Stimulated activated memory B cell treated with anti-CD40 and anti-IgM and Interleukin-4, amounts not matched to agents 10 μg/mL and 1 μg/mL and 100 μg/mL, for 72 hours (primary cell): ENCODE results near the gene TEF.
"Not testable (repeated sequence)": the region's sequence is repeated elsewhere in the genome, so short reads cannot be mapped to it uniquely, and the experiment has no call there.

ENCODE experiments used
- ATAC-seq: fragments of 150-1000 bp; cut with Tn5 transposase; 2 replicates; pipeline ENCODE4 v1.10.0; 2021
- H3K27ac Mint-ChIP-seq: one replicate; pipeline ENCODE4 v1.8.0; 2022; ENCODE audit warnings: mild to moderate bottlenecking, mixed read lengths
- H3K27me3 Mint-ChIP-seq: one replicate; pipeline ENCODE4 v1.8.0; 2022; ENCODE audit warnings: mixed read lengths
- H3K36me3 Mint-ChIP-seq: one replicate; pipeline ENCODE4 v1.8.0; 2022; ENCODE audit warnings: mixed read lengths
- H3K4me1 Mint-ChIP-seq: one replicate; pipeline ENCODE4 v1.8.0; 2022; ENCODE audit warnings: mixed read lengths
- H3K4me3 Mint-ChIP-seq: one replicate; pipeline ENCODE4 v1.8.0; 2022; ENCODE audit warnings: mild to moderate bottlenecking, moderate library complexity, mixed read lengths
- H3K9me3 Mint-ChIP-seq: one replicate; pipeline ENCODE4 v1.8.0; 2022; ENCODE audit warnings: mixed read lengths

TEF gene

DNA sequence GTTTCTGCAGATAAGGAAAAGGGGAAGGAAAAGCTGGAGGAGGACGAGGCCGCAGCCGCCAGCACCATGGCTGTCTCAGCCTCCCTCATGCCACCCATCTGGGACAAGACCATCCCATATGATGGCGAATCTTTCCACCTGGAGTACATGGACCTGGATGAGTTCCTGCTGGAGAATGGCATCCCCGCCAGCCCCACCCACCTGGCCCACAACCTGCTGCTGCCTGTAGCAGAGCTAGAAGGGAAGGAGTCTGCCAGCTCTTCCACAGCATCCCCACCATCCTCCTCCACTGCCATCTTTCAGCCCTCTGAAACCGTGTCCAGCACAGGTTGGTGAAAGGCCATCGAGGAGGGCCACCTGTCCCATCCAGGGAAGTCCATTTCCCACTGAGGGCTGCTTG is 5.6 kb downstream of the TEF start:
- H3K4me3 Mint-ChIP-seq: no peak overlapping the region
- H3K27me3 Mint-ChIP-seq: no peaks in the 10 kb centered on the region
- no peak overlapping the region for H3K27ac Mint-ChIP-seq
- peaks cover 11% of the 10 kb centered on the region for H3K36me3 Mint-ChIP-seq
- H3K9me3 Mint-ChIP-seq: no peaks in the 10 kb centered on the region
- peaks cover 14% of the 10 kb centered on the region for H3K4me1 Mint-ChIP-seq
- ATAC-seq: no peak

DNA sequence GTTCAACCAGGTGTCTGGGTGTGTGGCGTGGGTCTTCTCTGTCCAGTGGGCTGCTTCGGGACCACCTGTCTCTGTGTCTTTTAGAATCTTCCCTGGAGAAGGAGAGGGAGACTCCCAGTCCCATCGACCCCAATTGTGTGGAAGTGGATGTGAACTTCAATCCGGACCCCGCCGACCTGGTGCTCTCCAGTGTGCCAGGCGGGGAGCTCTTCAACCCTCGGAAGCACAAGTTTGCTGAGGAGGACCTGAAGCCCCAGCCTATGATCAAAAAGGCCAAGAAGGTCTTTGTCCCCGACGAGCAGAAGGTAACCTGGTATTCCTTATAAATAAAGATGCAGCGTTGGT is 12.2 kb downstream of the TEF start:
- Mint-ChIP-seq H3K4me1 (no peaks in the 10 kb centered on the region), H3K9me3 (no peaks in the 10 kb centered on the region), H3K36me3 (peaks cover 12% of the 10 kb centered on the region), H3K27me3 (no peaks in the 10 kb centered on the region), H3K4me3 (no peak overlapping the region), H3K27ac (no peak overlapping the region)
- ATAC-seq: no peak

DNA sequence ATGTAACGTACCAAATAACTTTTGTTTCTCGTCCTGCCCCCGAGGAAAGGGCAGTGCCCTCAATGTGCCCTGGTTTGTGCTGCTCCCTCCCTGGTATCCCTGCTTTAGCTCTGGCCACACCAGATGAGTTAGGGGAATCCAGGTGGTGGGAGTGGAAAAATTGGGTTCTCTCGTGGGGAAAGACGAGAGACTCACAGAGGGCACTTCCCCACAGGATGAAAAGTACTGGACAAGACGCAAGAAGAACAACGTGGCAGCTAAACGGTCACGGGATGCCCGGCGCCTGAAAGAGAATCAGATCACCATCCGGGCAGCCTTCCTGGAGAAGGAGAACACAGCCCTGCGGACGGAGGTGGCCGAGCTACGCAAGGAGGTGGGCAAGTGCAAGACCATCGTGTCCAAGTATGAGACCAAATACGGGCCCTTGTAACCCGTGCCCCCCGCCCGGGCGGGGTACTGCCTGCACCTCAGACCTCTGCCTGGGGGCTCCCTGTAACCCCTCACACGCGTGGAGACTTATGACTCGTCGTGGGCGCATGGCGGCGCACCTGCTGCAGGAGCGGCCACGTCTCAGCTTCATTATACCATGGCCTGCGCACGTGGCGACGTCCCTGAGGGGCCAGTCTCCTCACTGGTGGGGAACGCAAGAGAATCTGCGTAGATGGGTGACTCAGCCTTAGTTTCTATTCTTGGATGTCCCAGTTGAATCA is 13.9 kb downstream of the TEF start:
- no peaks in the 10 kb centered on the region for H3K4me1 Mint-ChIP-seq
- H3K27me3 Mint-ChIP-seq: no peaks in the 10 kb centered on the region
- H3K36me3 Mint-ChIP-seq: peaks cover 11% of the 10 kb centered on the region
- no peaks in the 10 kb centered on the region for H3K9me3 Mint-ChIP-seq
- no peak overlapping the region for H3K4me3 Mint-ChIP-seq
- ATAC-seq: no peak
- H3K27ac Mint-ChIP-seq: no peak overlapping the region

DNA sequence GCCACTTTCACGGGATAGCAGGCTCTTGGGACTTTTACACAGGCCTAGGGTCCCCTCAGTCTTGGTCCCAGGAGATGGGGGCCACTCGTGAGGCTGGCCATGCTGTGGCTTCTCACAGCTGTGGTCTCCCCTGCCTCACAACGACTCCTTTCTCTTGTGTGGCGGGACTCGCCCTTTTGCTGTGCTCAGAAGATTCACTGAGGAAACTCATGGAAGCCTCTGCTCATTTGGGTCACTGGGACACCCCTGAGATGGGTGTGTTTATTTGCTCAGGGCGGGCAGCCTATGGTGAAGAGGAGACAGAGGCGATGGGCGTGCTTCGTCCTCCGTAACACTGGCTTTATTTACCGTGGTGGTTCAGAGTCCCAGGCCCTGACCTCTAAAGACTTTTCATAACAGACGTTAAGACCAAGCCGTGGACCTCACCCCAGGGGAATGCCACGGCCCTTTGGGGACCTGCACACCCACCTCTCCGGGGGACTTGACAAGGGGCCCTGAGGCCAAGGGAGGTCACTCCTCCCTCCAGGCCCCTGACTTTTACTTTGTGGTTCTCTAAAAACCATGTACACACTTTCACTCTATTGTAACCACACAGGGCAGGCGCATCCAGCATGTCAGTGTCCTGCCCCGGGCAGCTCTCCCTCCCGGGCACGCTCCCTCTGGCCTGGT is 15.5 kb downstream of the TEF start:
- Mint-ChIP-seq H3K27me3 (no peaks in the 10 kb centered on the region), H3K9me3 (no peaks in the 10 kb centered on the region), H3K27ac (no peak overlapping the region), H3K4me3 (no peak overlapping the region), H3K4me1 (no peaks in the 10 kb centered on the region), H3K36me3 (peaks cover 7% of the 10 kb centered on the region)
- no peak for ATAC-seq

DNA sequence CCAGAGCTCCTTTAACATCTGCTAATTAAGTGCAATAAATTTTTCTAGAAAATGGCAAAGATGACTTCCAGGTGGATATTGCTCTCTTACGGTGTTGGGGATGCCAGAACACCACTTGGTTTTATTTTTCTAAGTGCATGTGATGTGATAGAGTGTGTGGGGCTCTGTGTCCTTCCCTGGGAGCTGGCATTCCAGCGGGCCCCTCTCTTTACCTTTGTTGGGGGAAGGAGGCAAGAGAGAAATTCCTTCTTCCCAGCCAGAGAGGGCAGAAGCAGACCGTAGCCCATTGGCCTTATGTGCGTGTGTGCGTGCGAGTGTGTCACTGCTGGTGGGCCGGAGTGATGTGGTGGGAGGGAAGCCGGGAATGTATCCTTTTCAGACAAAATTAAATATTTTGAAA is 17.2 kb downstream of the TEF start:
- H3K9me3 Mint-ChIP-seq: no peaks in the 10 kb centered on the region
- no peak for ATAC-seq
- H3K36me3 Mint-ChIP-seq: peaks cover 7% of the 10 kb centered on the region
- H3K4me1 Mint-ChIP-seq: peaks cover 6% of the 10 kb centered on the region
- no peak overlapping the region for H3K4me3 Mint-ChIP-seq
- no peaks in the 10 kb centered on the region for H3K27me3 Mint-ChIP-seq
- H3K27ac Mint-ChIP-seq: no peak overlapping the region

DNA sequence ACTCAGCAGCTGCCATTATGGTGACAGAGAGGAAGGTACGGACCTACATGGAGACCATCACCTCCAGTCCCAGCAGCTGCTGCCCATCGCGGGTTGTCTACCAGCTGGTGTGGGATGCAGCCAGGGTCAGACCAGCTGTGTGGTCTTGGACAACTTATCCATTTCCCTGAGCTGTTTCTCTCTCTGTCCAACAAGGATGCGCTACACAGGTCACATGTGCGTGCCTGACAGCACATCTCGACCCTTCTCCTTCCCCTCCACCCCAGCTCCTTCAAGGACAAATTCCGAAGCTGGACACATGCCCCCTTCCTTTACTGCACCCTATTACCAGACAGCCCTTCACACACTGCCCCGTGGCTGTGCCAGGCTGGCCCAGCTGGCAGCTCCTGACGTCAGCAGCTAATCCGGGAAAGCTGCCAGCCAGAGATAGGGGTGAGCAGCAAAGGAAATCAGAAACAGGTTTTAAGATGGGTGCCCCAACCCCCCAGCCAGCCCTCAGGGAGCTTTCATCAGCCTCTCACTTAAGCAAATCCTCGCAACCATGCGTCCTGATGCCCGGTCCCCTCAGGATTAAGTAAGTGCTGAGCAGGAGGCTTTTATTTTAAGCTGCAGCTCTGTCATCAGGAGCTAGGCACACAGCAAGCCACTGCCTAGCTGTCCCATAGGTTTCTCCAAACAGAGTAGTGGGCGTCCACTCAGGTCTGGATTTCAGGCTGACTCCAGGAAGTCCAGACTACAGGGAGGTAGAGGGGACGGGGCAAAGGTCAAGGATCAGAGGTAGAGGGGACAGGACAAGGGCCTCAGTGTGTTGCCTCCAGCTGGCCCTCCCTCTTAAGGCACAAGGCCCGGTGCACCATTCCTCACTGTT is 20.3 kb downstream of the TEF start:
- Mint-ChIP-seq H3K9me3 (no peaks in the 10 kb centered on the region), H3K36me3 (no peaks in the 10 kb centered on the region), H3K27ac (no peak overlapping the region), H3K27me3 (no peaks in the 10 kb centered on the region), H3K4me1 (peaks cover 29% of the 10 kb centered on the region), H3K4me3 (no peak overlapping the region)
- ATAC-seq: no peak

DNA sequence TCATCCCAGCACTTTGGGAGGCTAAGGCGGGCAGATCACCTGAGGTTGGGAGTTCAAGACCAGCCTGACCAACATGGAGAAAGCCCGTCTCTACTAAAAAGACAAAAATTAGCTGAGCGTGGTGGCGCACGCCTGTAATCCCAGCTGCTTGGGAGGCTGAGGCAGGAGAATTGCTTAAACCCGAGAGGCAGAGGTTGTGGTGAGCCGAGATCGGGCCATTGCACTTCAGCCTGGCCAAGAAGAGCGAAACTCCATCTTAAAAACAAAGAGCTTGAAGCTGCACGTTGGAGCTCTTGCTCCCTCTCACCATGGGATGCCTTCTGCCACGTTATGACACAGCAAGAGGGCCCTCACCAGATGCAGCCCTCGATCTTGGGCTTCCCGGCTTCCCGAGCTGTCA is 21.1 kb downstream of the TEF start:
- H3K27ac Mint-ChIP-seq, H3K36me3 Mint-ChIP-seq, H3K4me3 Mint-ChIP-seq: not testable (repeated sequence)

DNA sequence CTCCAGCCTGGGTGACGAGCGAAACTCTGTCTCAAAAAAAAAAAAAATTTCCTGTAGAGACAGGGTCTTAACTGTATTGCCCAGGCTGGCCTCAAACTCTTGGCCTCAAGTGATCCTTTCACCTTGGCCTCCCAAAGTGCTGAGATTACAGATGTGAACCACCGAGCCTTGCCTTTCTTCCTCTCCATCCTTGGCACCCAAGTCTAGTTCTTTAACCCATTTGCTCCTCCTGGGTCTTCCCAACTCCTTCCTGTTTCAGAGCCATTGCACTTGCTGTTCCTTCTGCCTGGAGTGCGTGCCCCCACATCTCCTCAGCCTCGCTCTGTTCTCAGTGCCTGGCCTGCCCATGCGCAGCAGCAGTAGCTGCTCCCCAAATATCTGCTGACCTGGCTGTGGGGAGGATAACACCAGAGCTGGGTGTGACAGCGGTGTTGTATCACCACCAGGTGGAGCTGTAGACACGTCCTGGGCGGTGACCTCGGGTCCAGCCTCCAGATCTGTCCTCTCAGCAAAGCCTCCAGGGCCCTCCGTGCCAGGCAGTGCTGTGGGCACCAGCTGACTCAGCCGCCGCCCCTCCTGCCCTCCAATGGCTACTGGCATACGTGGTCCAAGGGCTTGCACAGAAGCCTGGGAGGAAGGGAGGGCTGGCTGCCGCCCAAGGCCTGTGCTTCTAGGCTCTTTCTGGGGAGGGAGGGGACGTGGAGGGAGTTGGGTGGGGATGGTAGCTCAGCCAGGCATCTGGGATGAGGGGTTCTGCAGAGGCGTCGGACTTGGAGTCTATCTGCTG is 22.0 kb downstream of the TEF start:
- ATAC-seq: peak; percentile 96
- Mint-ChIP-seq H3K4me1 (peaks cover 46% of the 10 kb centered on the region), H3K9me3 (no peaks in the 10 kb centered on the region), H3K4me3 (no peak overlapping the region), H3K36me3 (no peaks in the 10 kb centered on the region), H3K27ac (peak overlapping the region; percentile 27), H3K27me3 (no peaks in the 10 kb centered on the region)

More for the DNA sequence above, 21.1 kb downstream of the TEF start:
- peaks cover 38% of the 10 kb centered on the region for H3K4me1 Mint-ChIP-seq
- not testable (repeated sequence) for H3K9me3 Mint-ChIP-seq, ATAC-seq, H3K27me3 Mint-ChIP-seq

DNA sequence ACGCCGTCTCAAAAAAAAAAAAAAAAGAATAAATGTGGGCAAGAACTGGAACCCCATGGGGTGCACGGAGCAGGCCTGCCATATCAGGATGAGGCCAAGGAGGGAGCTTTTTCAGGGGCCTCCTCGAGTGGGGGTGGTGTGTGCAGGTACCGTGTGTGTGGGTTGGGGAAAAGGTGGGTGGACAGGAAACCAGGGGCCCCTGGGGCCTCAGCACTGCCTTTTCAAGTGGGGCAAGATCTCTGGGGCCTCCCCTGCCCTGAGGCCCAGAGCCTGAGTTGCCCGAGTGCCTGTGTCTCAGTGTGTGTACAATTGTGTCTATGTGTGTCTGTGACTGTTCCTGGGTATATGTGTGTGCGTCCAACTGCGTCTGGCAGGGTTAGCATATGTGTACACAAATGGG is 23.8 kb downstream of the TEF start:
- peak overlapping the region; percentile 78 for H3K27ac Mint-ChIP-seq
- H3K27me3 Mint-ChIP-seq: no peaks in the 10 kb centered on the region
- no peaks in the 10 kb centered on the region for H3K9me3 Mint-ChIP-seq
- ATAC-seq: peak; percentile 68
- H3K4me1 Mint-ChIP-seq: peaks cover 54% of the 10 kb centered on the region
- no peaks in the 10 kb centered on the region for H3K36me3 Mint-ChIP-seq
- H3K4me3 Mint-ChIP-seq: no peak overlapping the region

DNA sequence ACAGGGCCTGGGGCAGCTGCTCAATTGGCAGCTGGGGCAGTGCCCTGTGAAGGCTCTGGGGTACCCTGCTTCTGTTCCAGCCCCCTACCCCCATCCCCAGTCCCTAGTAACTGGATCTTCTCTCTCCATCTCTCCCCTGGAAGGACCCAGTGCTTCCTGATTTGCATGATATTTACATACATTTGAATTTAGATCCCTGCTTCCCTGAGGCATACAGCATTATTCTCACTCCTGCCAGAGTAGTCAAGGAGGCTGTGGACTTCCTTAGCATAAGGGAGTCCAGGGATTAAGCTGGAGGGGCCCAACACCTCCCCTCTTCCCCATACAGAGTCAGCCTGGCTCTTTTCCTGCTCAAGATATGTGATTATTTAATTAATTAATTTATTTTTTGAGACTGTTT is 24.7 kb downstream of the TEF start:
- Mint-ChIP-seq H3K4me1 (peaks cover 63% of the 10 kb centered on the region), H3K36me3 (no peaks in the 10 kb centered on the region), H3K27ac (peak overlapping the region; percentile 78), H3K4me3 (no peak overlapping the region), H3K27me3 (no peaks in the 10 kb centered on the region), H3K9me3 (no peaks in the 10 kb centered on the region)
- no peak for ATAC-seq

DNA sequence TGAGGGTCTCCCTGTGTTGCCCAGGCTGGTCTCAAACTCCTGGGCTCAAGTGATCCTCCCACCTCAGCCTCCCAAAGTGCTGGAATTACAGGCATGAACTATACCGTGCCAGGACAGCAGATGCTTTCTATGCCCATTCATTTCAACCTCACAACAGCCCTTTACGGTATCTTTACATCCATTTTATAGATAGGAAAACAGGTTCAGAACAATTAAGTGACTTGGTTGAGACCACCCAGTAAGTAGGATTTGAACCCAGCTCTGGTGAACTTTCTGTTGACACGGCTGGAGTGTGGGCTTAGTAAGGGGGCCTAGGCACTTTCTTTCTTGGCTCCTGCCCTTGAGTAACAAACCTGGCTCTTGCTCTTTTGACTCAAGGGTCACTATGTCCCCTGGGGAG is 25.7 kb downstream of the TEF start:
- no peaks in the 10 kb centered on the region for H3K9me3 Mint-ChIP-seq
- H3K4me1 Mint-ChIP-seq: peaks cover 73% of the 10 kb centered on the region
- H3K4me3 Mint-ChIP-seq: no peak overlapping the region
- H3K27ac Mint-ChIP-seq: peak overlapping the region; percentile 78
- H3K27me3 Mint-ChIP-seq: no peaks in the 10 kb centered on the region
- ATAC-seq: no peak
- no peaks in the 10 kb centered on the region for H3K36me3 Mint-ChIP-seq

DNA sequence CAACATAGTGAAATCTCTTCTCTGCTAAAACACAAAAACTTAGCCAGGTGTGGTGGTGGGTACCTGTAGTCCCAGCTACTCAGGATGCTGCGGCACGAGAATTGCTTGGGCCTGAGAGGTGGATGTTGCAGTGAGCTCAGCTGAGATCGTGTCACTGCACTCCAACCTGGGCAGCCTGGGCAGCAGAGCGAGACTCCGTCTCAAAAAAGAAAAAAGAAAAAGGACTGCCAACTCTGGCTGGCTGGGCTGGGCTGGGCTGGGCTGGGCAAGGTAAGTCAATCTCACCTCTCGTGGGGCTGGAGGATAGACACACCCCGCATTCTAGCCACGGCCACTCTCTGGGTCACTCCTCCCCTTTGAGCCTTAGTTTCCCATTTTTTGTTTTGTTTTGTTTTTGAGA is 26.9 kb downstream of the TEF start:
- H3K27ac Mint-ChIP-seq: peak overlapping the region; percentile 78

DNA sequence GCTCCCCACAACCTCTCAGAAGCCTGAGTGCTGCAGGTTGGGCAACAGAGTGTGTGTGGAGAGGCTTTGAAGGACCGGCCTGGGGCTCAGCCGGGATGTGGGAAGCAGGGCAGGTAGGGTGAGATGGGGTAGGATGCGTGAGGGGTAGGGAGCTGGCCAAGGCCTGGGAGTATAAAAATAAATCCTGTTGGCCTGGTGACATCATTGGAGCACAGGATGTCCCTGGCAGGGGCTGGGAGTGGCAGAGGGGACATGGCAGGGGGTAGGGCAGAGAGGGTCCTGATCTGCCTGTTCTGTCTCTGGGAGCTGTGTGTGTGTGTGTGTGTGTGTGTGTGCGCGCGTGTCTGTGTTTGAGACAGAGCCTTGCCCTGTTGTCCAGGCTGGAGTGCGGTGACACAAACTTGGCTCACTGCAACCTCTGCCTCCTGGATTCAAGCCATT is 28.6 kb downstream of the TEF start:
- ATAC-seq: no peak
- H3K27me3 Mint-ChIP-seq: no peaks in the 10 kb centered on the region
- peaks cover 77% of the 10 kb centered on the region for H3K4me1 Mint-ChIP-seq
- no peak overlapping the region for H3K4me3 Mint-ChIP-seq
- peak overlapping the region; percentile 94 for H3K27ac Mint-ChIP-seq
- H3K9me3 Mint-ChIP-seq: no peaks in the 10 kb centered on the region
- no peaks in the 10 kb centered on the region for H3K36me3 Mint-ChIP-seq

More for the DNA sequence above, 26.9 kb downstream of the TEF start:
- Mint-ChIP-seq H3K9me3 (no peaks in the 10 kb centered on the region), H3K27me3 (no peaks in the 10 kb centered on the region), H3K4me3 (no peak overlapping the region), H3K36me3 (no peaks in the 10 kb centered on the region), H3K4me1 (peaks cover 74% of the 10 kb centered on the region)
- ATAC-seq: no peak

DNA sequence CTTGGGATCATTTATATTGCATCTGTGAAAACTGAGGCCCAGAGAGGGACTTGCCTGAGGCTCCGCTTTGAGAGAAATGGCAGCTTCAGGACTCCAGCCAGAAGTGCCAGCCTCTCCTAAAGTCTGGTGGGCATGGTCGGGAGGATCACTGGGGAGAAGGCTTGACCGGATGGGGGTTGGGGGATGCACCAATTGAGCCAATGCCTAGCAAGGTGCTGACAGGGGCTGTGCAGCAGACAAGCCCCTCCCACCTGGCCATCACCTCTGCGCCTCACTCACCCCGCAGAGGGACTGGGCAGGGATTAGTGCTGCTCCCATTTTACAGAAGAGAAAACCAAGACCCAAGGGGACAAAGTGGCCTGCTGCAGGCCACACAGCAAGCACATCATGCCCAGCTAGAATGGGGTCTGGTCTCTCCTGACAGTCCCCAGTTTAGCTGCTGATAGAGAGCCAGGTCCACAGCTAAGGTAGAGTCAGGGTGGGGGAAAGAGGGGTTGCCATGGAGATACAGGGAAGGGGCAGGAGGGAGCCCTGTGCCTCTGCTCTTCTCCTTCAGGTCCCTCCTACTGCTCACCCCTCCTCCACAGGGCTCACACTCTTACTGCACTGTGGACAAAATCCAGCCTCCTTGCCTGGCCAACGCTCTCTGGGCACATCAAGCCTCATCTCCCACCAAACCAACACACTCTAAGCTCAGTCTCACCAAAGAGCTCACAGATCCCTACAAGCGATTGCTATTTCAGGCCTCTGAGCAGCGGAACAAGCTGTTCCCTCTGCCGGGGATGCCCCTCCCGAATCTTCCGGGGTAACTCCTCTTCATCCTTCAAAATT is 29.5 kb downstream of the TEF start:
- ATAC-seq: no peak
- H3K36me3 Mint-ChIP-seq: no peaks in the 10 kb centered on the region
- H3K27me3 Mint-ChIP-seq: no peaks in the 10 kb centered on the region
- no peaks in the 10 kb centered on the region for H3K9me3 Mint-ChIP-seq
- H3K27ac Mint-ChIP-seq: peak overlapping the region; percentile 94
- H3K4me3 Mint-ChIP-seq: no peak overlapping the region
- H3K4me1 Mint-ChIP-seq: peaks cover 77% of the 10 kb centered on the region
